ENCODE results near the gene METTL6.
"Not testable (repeated sequence)": the region's sequence is repeated elsewhere in the genome, so short reads cannot be mapped to it uniquely, and the experiment has no call there.

The METTL6 gene

GRCh38 chr3:15368561-15369135, 58.7 kb downstream of the METTL6 start:
- no peak for TF ChIP-seq CTCF (conservative IDR thresholded peaks at IDR 0.05; ENCODE audit: low read depth, low read length)
- no peak overlapping the region for H3K4me3 ChIP-seq (ENCODE audit: low read length)
- no peak for DNase-seq (ENCODE audit: low read depth)

DNA sequence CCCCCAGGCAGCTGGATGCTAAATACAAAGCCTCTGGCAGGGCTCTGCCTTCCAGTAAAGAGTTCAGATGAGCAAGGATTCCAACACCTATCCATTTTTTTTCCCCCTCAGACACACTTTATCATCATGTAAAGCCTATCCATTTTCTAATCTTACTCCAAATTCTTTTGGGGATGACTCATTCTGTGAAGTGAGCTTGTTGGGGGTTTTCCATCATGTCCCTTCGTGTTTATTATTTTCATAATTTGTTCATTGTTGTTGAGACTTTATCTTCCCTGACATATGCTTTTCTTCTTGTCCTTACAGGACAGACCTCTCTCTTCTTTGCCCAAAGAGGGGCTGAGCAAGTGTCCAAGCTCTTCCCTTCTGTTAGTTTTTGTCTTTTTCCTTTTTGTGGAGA, 60.3 kb downstream of the METTL6 start:
- H3K4me3 ChIP-seq (ENCODE audit: low read length) = no peak overlapping the region
- no peak for TF ChIP-seq CTCF (conservative IDR thresholded peaks at IDR 0.05; ENCODE audit: low read depth, low read length)
- DNase-seq (ENCODE audit: low read depth) = no peak

GRCh38 chr3:15364078-15364477, 63.3 kb downstream of the METTL6 start:
- not testable (repeated sequence) for H3K4me3 ChIP-seq (ENCODE audit: low read length); DNase-seq (ENCODE audit: low read depth)

DNA sequence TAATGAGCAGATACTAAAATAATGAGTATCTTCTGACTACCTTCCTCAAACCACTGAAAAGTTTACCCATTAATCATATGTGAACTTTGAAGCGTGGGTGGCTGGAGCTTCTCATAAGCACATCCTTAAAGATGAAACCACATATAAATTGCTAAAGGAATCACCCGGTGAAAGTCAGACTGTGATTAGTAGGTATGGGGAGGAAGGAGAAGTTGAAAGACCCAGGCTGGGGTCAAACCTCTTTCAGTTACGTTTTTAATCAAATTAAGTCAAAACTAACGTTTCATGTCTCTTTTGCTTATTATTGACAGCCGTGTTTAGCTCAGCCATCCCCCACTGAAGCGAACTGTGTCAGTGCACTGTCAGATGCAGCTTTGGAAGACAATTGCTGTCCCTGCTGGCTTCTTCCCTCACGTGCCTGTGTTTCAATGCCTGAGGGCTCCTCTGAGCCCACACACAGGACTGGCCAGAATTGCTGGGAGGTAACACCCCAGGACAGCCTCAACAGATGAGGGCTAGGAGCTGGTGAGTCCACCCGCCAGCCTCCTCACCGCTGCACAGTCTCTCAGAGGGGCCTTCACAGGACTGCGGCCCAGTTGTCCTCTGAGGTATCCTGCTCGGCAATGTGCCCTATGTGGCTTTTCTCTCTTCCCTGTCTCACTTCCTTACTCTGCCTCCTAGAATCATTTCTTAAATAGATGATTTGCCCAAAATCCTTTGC, 65.7 kb downstream of the METTL6 start:
- no peak for DNase-seq (ENCODE audit: low read depth)
- H3K4me3 ChIP-seq (ENCODE audit: low read length) = no peak overlapping the region
- no peak for TF ChIP-seq CTCF (conservative IDR thresholded peaks at IDR 0.05; ENCODE audit: low read depth, low read length)

GRCh38 chr3:15360788-15361493, 66.4 kb downstream of the METTL6 start:
- no peak for DNase-seq (ENCODE audit: low read depth)
- H3K4me3 ChIP-seq (ENCODE audit: low read length) = no peak overlapping the region

More at GRCh38 chr3:15360788-15361493, 66.4 kb downstream of the METTL6 start:
- TF ChIP-seq CTCF (conservative IDR thresholded peaks at IDR 0.05; ENCODE audit: low read depth, low read length) = no peak
